ENCODE data around the gene CROCC. TPM values are rescaled to one million over a fixed set of nuclear protein-coding genes. Genes with fewer than 3 reads are reported as not detected.
A peak's percentile ranks its signal among the peaks of the same experiment; 100 is the strongest.
"Not testable (repeated sequence)": the region's sequence is repeated elsewhere in the genome, so short reads cannot be mapped to it uniquely, and the experiment has no call there.

CROCC gene
- total and polyA plus RNA-seq, 9 of the 15 experiments (the other 6 are each of a cell fraction or from before 2014, with no cell fraction given): 0.17 to 15.4 (median 7.6) TPM

DNA sequence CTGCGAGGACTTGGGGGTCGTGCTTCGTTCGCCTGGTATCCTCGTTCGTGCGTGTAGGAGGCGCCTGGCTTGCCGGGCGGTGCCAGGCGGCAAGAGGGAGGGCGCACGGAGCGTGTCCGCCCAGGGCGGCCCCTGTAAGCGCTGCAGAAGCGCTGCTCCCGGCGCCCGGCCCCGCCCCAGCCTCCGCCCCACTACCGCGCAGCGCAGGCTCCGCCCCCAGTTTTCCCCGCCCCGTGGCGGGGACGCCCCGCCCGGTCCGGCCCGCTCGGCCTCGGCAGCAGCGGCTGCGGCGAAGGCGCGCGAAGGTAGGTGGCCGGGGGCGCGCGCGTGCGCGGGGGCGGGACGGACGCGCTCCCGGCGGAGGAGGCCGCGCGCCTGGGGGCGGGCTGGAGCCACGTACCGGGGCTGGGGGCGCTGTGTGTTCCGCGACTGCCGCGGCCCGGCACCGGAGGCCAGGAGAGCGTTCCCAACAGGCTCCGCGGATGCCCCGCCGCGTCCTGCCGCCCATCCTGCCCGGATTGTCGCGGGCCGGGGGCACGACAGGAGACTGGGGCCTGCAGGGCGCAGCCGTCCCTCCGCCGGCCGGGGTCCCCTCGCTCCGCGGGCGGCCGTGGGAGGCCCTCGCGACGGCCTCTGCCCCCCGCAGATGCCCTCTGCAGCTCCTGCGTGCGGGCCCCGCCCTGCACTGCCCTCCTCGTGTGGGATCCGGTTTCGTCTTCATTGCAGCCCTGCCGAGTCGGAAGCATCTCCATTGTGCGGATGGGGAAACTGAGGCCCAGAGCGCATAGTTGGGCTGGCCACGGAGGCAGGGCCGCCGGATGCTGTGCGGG, 7.7 kb upstream of the CROCC start (continued):
- peak; percentile 16 for TF ChIP-seq FIP1L1 (IDR thresholded peaks at IDR 0.05; ENCODE audit: low read depth, low read length, poor library complexity, severe bottlenecking)
- TF ChIP-seq ETV6 (IDR thresholded peaks at IDR 0.05; ENCODE audit: borderline replicate concordance in 1 of 2, low read depth in 2 of 2, low read length in 1 of 2): no peak
- TF ChIP-seq ETV6 (CRISPR knock-in tag; IDR thresholded peaks at IDR 0.05; ENCODE audit: borderline replicate concordance): no peak
- TF ChIP-seq FUS (optimal IDR thresholded peaks at IDR 0.05; ENCODE audit: low read depth, low read length): no peak
- peak; percentile 49; the same call in 1 of the 2 replicates for TF ChIP-seq SIN3B (IDR thresholded peaks at IDR 0.05; ENCODE audit: low read depth)
- no peak for TF ChIP-seq FOXK1 (CRISPR knock-in tag; IDR thresholded peaks at IDR 0.05; ENCODE audit: borderline replicate concordance)
- 0 out of 4 replicates have a peak, but pooled peaks have one; percentile 33 to 73 for TF ChIP-seq MAZ (CRISPR knock-in tag; conservative IDR thresholded peaks at IDR 0.05 in 1 of 2, IDR thresholded peaks at IDR 0.05 in 1 of 2)

DNA sequence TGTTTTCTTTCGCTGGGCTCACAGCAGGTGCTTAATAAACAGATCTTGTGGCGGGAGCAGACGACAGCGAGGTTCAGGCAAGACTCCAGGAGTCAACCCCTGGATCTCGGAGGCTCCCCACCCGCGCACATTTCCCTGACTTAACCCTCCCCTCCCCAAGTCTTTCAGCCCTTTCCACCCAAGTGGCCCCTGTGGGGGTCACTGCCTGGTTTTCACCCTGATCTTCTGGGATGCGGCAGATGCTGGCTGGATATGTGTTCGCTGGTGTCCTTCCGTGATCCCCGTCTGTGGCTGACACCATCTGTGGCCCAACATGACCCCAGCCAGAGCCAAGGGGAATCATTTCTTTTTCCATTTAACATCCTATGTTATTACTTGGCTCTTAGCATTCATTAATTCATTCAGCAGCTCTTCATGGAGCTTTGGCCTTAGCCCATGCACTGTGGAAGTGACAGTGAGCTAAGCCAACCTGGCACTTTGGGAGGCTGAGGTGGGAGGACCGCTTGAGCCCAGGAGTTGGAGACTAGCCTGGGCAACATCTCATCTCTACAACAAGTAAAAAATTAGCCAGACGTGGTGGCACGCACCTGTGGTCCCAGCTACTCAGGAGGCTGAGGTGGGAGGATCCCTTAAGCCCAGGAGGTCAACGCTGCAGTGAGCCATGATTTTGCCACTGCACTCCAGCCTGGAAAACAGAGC, 6.7 kb upstream of the CROCC start:
- H3K4me2 ChIP-seq (ENCODE audit: insufficient read depth, low read length); intact Hi-C loops (cut with micrococcal nuclease); H3K36me3 ChIP-seq (ENCODE audit: control insufficient read depth, insufficient read depth, low read length); H3K4me3 ChIP-seq; DNase-seq (ENCODE audit: extremely low read depth in 1 of 4, low spot score in 3 of 4); H3K27ac ChIP-seq (ENCODE audit: extremely low read depth, low read depth, low read length); BruUV-seq (replicated peaks); ATAC-seq; CTCF ChIA-PET (ENCODE audit: low intra/inter-chr PET ratio); H3K27me3 ChIP-seq (ENCODE audit: control insufficient read depth in 2 of 2, insufficient read depth in 2 of 2, low read length in 2 of 2); FAIRE-seq; H4K20me1 ChIP-seq (replicated peaks; ENCODE audit: control insufficient read depth, insufficient read depth, low read length); H3K9me3 ChIP-seq (replicated peaks; ENCODE audit: control insufficient read depth, insufficient read depth, low read depth, low read length); H2AFZ ChIP-seq (ENCODE audit: low read depth, low read length); H3K79me2 ChIP-seq (ENCODE audit: control insufficient read depth, insufficient read depth, low read length); H3K9me1 ChIP-seq (ENCODE audit: control insufficient read depth, insufficient read depth, low read length): not testable (repeated sequence)
- Histone ChIP-seq H3K4me1 (replicated peaks in 1 of 2; ENCODE audit: control insufficient read depth in 2 of 2, insufficient read depth in 2 of 2, low read length in 2 of 2) (peaks cover 3 to 21% of the 10 kb centered on the region in 2 experiments; a peak in 3 of 5 replicates), H3K9ac (ENCODE audit: insufficient read depth in 1 of 2, low read depth in 2 of 2, low read length in 2 of 2) (peak overlapping the region in 1 of 2 experiments; percentile 94; a peak in 2 of 4 replicates)
- in situ Hi-C loops (cut with MboI): loop anchor here (25.0 kb wide), 1 partner anchor 303 kb away; the partner anchor contains the start of gene NBPF1
- WGBS (ENCODE audit: insufficient coverage, low coverage, missing lambda C conversion rate): 43% methylated on average over 15 of the region's 15 CpGs
- POLR2A ChIA-PET: interaction anchor here (1.1 to 3.4 kb wide), 2 partner anchors 10 to 24 kb away, joined by 4 to 33 read pairs; no protein-coding TSS in a partner anchor
- TF ChIP-seq KDM5B (IDR thresholded peaks at IDR 0.05; ENCODE audit: insufficient replicate concordance, low read depth, low read length) (peak; percentile 11), ZNF263 (CRISPR knock-in tag; IDR thresholded peaks at IDR 0.05; ENCODE audit: borderline replicate concordance) (peak; percentile 77), ZNF24 (IDR thresholded peaks at IDR 0.05) (peak; percentile 35; the same call in 1 of the 2 replicates)
- TF ChIP-seq, protein P1, sequence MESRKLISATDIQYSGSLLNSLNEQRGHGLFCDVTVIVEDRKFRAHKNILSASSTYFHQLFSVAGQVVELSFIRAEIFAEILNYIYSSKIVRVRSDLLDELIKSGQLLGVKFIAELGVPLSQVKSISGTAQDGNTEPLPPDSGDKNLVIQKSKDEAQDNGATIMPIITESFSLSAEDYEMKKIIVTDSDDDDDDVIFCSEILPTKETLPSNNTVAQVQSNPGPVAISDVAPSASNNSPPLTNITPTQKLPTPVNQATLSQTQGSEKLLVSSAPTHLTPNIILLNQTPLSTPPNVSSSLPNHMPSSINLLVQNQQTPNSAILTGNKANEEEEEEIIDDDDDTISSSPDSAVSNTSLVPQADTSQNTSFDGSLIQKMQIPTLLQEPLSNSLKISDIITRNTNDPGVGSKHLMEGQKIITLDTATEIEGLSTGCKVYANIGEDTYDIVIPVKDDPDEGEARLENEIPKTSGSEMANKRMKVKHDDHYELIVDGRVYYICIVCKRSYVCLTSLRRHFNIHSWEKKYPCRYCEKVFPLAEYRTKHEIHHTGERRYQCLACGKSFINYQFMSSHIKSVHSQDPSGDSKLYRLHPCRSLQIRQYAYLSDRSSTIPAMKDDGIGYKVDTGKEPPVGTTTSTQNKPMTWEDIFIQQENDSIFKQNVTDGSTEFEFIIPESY (CRISPR knock-in tag; IDR thresholded peaks at IDR 0.05): peak; percentile 37; the same call in 1 of the 2 replicates
